ENCODE results near the gene PSMB8. TPM values are rescaled to one million over a fixed set of nuclear protein-coding genes. Genes with fewer than 3 reads are reported as not detected.
"Not testable (repeated sequence)": the region's sequence is repeated elsewhere in the genome, so short reads cannot be mapped to it uniquely, and the experiment has no call there.

PSMB8 gene
- total RNA-seq, 1 experiment from 2014 or later: 31.6 TPM

DNA sequence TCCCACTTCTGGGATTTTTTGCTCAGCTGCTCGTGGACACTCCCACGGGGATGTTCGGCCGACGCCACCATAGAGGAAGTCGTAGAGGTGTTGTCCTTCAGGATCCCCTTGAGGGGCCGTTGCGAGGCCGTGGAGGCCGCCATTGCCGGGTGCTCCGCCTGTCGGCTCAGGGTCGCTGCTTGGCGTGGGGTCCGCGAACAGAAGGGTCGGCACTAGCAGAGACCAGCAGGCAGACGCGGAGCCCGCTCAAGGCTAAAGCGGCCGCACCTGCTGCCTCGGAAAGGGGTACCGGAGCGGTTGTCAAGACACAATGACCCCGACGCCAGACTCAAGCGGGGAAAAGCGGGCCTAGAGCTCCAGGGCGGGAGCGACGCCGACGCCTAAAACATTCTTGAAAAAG, 35.8 kb upstream of the PSMB8 start:
- Histone ChIP-seq H3K4me3 (ENCODE audit: low read length) (no peak overlapping the region), H3K79me2 (ENCODE audit: low read length) (no peaks in the 10 kb centered on the region), H3K36me3 (ENCODE audit: low read depth, low read length) (no peaks in the 10 kb centered on the region), H3K4me1 (ENCODE audit: insufficient read depth, low read length) (no peaks in the 10 kb centered on the region), H3K9ac (ENCODE audit: low read length) (no peak overlapping the region), H3K4me2 (ENCODE audit: low read length) (no peak overlapping the region), H3K9me3 (ENCODE audit: low read length) (no peaks in the 10 kb centered on the region), H4K20me1 (ENCODE audit: low read length) (no peaks in the 10 kb centered on the region), H2AFZ (ENCODE audit: low read length) (no peak overlapping the region), H3F3A (ENCODE audit: low read length, unreplicated experiment) (no peaks in the 10 kb centered on the region), H3K27ac (ENCODE audit: low read length) (no peak overlapping the region), H3K9me2 (replicated peaks; ENCODE audit: low read length) (no peaks in the 10 kb centered on the region), H3K27me3 (ENCODE audit: low read length) (peaks cover 33% of the 10 kb centered on the region)
- BruUV-seq (replicated peaks): no TSS peak
- POLR2A ChIA-PET (ENCODE audit: unreplicated experiment): no interaction called here
- DNase-seq: no peak
- intact Hi-C loops (cut with micrococcal nuclease): loop anchor here (10.0 kb wide), 1 partner anchor 265 kb away; no protein-coding TSS in a partner anchor
- CTCF ChIA-PET: no interaction called here
- ATAC-seq: no peak
- TF ChIP-seq CTCF (conservative IDR thresholded peaks at IDR 0.05; ENCODE audit: low read depth, low read length): no peak
- TF ChIP-seq EZH2phosphoT487 (IDR thresholded peaks at IDR 0.05; ENCODE audit: borderline replicate concordance, low read length): no peak
- TF ChIP-seq EZH2 (IDR thresholded peaks at IDR 0.05; ENCODE audit: low read length, unreplicated experiment): no peak

DNA sequence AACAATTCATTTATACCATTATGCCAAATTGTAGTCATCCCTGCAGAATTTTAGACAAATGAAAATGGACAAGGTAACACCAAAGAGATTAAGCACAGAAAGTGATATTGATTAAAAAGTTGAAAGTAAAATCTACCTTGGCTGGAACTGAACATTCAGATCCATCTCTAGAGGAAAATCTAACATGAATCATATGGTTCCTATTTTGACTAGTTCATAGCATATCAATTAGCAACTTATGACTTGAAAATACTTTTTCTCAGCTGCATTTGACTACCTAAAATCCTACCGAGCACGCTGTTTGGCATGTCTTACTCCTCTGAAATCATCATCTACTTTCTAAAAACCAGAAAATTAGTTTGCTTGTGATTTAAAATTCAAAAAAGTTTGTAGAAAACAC, 32.8 kb upstream of the PSMB8 start:
- H3K4me2 ChIP-seq (ENCODE audit: low read length): no peak overlapping the region
- ATAC-seq: no peak
- no peak overlapping the region for H3K4me3 ChIP-seq (ENCODE audit: low read length)
- no peak for DNase-seq
- H3K9me2 ChIP-seq (replicated peaks; ENCODE audit: low read length): no peaks in the 10 kb centered on the region
- TF ChIP-seq EZH2 (IDR thresholded peaks at IDR 0.05; ENCODE audit: low read length, unreplicated experiment) (no peak), CTCF (conservative IDR thresholded peaks at IDR 0.05; ENCODE audit: low read depth, low read length) (no peak), EZH2phosphoT487 (IDR thresholded peaks at IDR 0.05; ENCODE audit: borderline replicate concordance, low read length) (no peak)
- no peaks in the 10 kb centered on the region for H3K79me2 ChIP-seq (ENCODE audit: low read length)
- H4K20me1 ChIP-seq (ENCODE audit: low read length): no peaks in the 10 kb centered on the region
- H3K9me3 ChIP-seq (ENCODE audit: low read length): no peaks in the 10 kb centered on the region
- BruUV-seq (replicated peaks): no TSS peak
- H3K9ac ChIP-seq (ENCODE audit: low read length): no peak overlapping the region
- ChIA-PET CTCF (no interaction called here), POLR2A (ENCODE audit: unreplicated experiment) (no interaction called here)
- no peaks in the 10 kb centered on the region for H3K4me1 ChIP-seq (ENCODE audit: insufficient read depth, low read length)
- no peak overlapping the region for H3K27ac ChIP-seq (ENCODE audit: low read length)
- H3K36me3 ChIP-seq (ENCODE audit: low read depth, low read length): no peaks in the 10 kb centered on the region
- intact Hi-C loops (cut with micrococcal nuclease): no loop called here
- peaks cover 35% of the 10 kb centered on the region for H3K27me3 ChIP-seq (ENCODE audit: low read length)
- H2AFZ ChIP-seq (ENCODE audit: low read length): no peak overlapping the region
- H3F3A ChIP-seq (ENCODE audit: low read length, unreplicated experiment): no peaks in the 10 kb centered on the region

DNA sequence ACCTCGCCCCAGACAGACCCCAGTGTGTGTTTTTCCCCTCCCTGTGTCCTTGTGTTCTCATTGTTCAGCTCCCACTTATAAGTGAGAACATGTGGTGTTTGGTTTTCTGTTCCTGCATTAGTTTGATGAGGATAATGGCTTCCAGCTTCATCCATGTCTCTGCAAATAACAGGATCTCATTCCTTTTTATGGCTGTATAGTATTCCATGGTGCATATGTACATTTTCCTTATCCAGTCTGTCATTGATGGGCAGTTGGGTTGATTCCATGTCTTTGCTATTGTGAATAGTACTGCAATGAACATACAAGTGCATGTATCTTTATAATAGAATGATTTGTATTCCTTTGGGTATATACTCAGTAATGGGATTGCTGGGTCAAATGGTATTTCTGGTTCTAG, 30.1 kb upstream of the PSMB8 start:
- intact Hi-C loops (cut with micrococcal nuclease); H3K4me1 ChIP-seq (ENCODE audit: insufficient read depth, low read length); H3K9ac ChIP-seq (ENCODE audit: low read length); H3K9me3 ChIP-seq (ENCODE audit: low read length); H3K36me3 ChIP-seq (ENCODE audit: low read depth, low read length); H4K20me1 ChIP-seq (ENCODE audit: low read length); ATAC-seq; H3K9me2 ChIP-seq (replicated peaks; ENCODE audit: low read length); H3K4me3 ChIP-seq (ENCODE audit: low read length); H2AFZ ChIP-seq (ENCODE audit: low read length); DNase-seq; H3K4me2 ChIP-seq (ENCODE audit: low read length); H3F3A ChIP-seq (ENCODE audit: low read length, unreplicated experiment); BruUV-seq (replicated peaks); H3K27ac ChIP-seq (ENCODE audit: low read length); H3K79me2 ChIP-seq (ENCODE audit: low read length); POLR2A ChIA-PET (ENCODE audit: unreplicated experiment): not testable (repeated sequence)
- peaks cover 40% of the 10 kb centered on the region for H3K27me3 ChIP-seq (ENCODE audit: low read length)
- CTCF ChIA-PET: interaction anchor here (0.6 kb wide), 1 partner anchor 15 kb away, joined by 4 read pairs; no protein-coding TSS in a partner anchor
